ENCODE measurements around the gene GTPBP3.

The GTPBP3 gene

GRCh38 chr19:17328517-17329365 lies 8.6 kb upstream of the GTPBP3 start:
- DNase-seq: no peak

GRCh38 chr19:17329366-17330261 lies 7.7 kb upstream of the GTPBP3 start:
- DNase-seq: no peak

- no peak for DNase-seq
Observed at GRCh38 chr19:17330262-17331044, 6.9 kb upstream of the GTPBP3 start.

GRCh38 chr19:17331045-17331558 lies 6.3 kb upstream of the GTPBP3 start:
- no peak for DNase-seq

- DNase-seq: no peak
Observed at GRCh38 chr19:17332360-17332676, 5.0 kb upstream of the GTPBP3 start.

GRCh38 chr19:17332677-17333581 lies 4.4 kb upstream of the GTPBP3 start:
- peak in 1 of 2 experiments; percentile 34 for DNase-seq

- peak; percentile 63 to 75 for DNase-seq
Observed at GRCh38 chr19:17333611-17334413, 3.5 kb upstream of the GTPBP3 start.

GRCh38 chr19:17334414-17335409 lies 2.6 kb upstream of the GTPBP3 start, which contains the start of gene ANO8:
ANO8 (minus strand) TSS chr19:17334855; CDS start chr19:17334670, 185 bp downstream.
- DNase-seq: peak; percentile 95 to 98

GRCh38 chr19:17335575-17335974 lies 1.8 kb upstream of the GTPBP3 start:
- DNase-seq: no peak

- DNase-seq: no peak
Observed at GRCh38 chr19:17337675-17338432, 501 bp downstream of the GTPBP3 start.

- no peak for DNase-seq
Observed at GRCh38 chr19:17338433-17339078, 1.2 kb downstream of the GTPBP3 start.

- DNase-seq: no peak
Observed at GRCh38 chr19:17339088-17339741, 1.9 kb downstream of the GTPBP3 start.

- DNase-seq: no peak
Observed at GRCh38 chr19:17340302-17340870, 3.0 kb downstream of the GTPBP3 start.

GRCh38 chr19:17340871-17341357 lies 3.6 kb downstream of the GTPBP3 start:
- DNase-seq: no peak

- no peak for DNase-seq
Observed at GRCh38 chr19:17341386-17341785, 4.0 kb downstream of the GTPBP3 start.

- DNase-seq: no peak
Observed at GRCh38 chr19:17341845-17342244, 4.5 kb downstream of the GTPBP3 start.

GRCh38 chr19:17346109-17346671 lies 8.8 kb downstream of the GTPBP3 start:
- DNase-seq: peak; percentile 72 to 80
